ENCODE measurements around the gene DBNL. TPM values are rescaled to one million over a fixed set of nuclear protein-coding genes. Genes with fewer than 3 reads are reported as not detected.

The DBNL gene
- total and polyA plus RNA-seq, 5 experiments from 2014 or later = 180 to 222 (median 192) TPM

GRCh38 chr7:44104860-44105771, 60.6 kb downstream of the DBNL start:
- peaks cover 0 to 2% (median 0%) of the 10 kb centered on the region in 3 donors for H3K36me3 Mint-ChIP-seq
- peak overlapping the region; percentile 64 to 91 (median 84) for H3K4me3 Mint-ChIP-seq
- no peaks in the 10 kb centered on the region for H3K9me3 Mint-ChIP-seq
- ATAC-seq = peak; percentile 56 to 57
- H3K4me1 Mint-ChIP-seq = peaks cover 15 to 36% (median 25%) of the 10 kb centered on the region in 4 donors
- peak in 3 of 10 donors; percentile 19 to 24 (median 20) for DNase-seq
- POLR2A ChIA-PET = interaction anchor here (1.0 to 1.8 kb wide), 4 partner anchors 11 to 33 kb away, joined by 4 to 9 read pairs (median 7); partner anchors contain the start of gene POLD2
- peak overlapping the region; percentile 63 to 94 (median 89) for H3K27ac Mint-ChIP-seq
- peaks cover 0 to 1% (median 0%) of the 10 kb centered on the region in 5 donors for H3K27me3 Mint-ChIP-seq

GRCh38 chr7:44105832-44106231, 61.3 kb downstream of the DBNL start:
- peak overlapping the region; percentile 64 to 91 (median 84) for H3K4me3 Mint-ChIP-seq
- H3K36me3 Mint-ChIP-seq = peaks cover 0 to 4% (median 0%) of the 10 kb centered on the region in 3 donors
- H3K4me1 Mint-ChIP-seq = peaks cover 15 to 33% (median 24%) of the 10 kb centered on the region in 4 donors
- ATAC-seq = no peak
- H3K9me3 Mint-ChIP-seq = no peaks in the 10 kb centered on the region
- POLR2A ChIA-PET = interaction anchor here (1.0 to 1.8 kb wide), 5 partner anchors 10 to 33 kb away, joined by 4 to 9 read pairs (median 6); partner anchors contain the start of gene POLD2
- no peak for DNase-seq
- H3K27me3 Mint-ChIP-seq = peaks cover 0 to 1% (median 0%) of the 10 kb centered on the region in 5 donors
- H3K27ac Mint-ChIP-seq = peak overlapping the region; percentile 63 to 94 (median 88)

GRCh38 chr7:44106311-44107065, 62.0 kb downstream of the DBNL start:
- POLR2A ChIA-PET = interaction anchor here (1.0 to 1.5 kb wide), 4 partner anchors 9 to 34 kb away, joined by 3 to 6 read pairs (median 5); no protein-coding TSS in a partner anchor
- Mint-ChIP-seq H3K27ac (peak overlapping the region; percentile 36 to 94 (median 86)), H3K4me3 (peak overlapping the region in 5 of 10 donors; percentile 79 to 91 (median 83)), H3K9me3 (no peaks in the 10 kb centered on the region), H3K36me3 (peaks cover 0 to 7% (median under 1%) of the 10 kb centered on the region in 3 donors), H3K27me3 (peaks cover 0 to 1% (median 0%) of the 10 kb centered on the region in 5 donors), H3K4me1 (peaks cover 15 to 33% (median 23%) of the 10 kb centered on the region in 4 donors)
- no peak for ATAC-seq
- no peak for DNase-seq

- no peak for ATAC-seq
- H3K27me3 Mint-ChIP-seq = peaks cover 0 to 1% (median 0%) of the 10 kb centered on the region in 5 donors
- POLR2A ChIA-PET = interaction anchor here (1.1 to 1.2 kb wide), 2 partner anchors 12 to 26 kb away, joined by 3 to 6 read pairs; no protein-coding TSS in a partner anchor
- no peak overlapping the region for H3K4me3 Mint-ChIP-seq
- peaks cover 0 to 12% (median 9%) of the 10 kb centered on the region in 3 donors for H3K36me3 Mint-ChIP-seq
- H3K9me3 Mint-ChIP-seq = no peaks in the 10 kb centered on the region
- peak overlapping the region in 2 of 10 donors; percentile 22 to 29 for H3K27ac Mint-ChIP-seq
- DNase-seq = no peak
- peaks cover 15 to 31% (median 21%) of the 10 kb centered on the region in 4 donors for H3K4me1 Mint-ChIP-seq
These were observed 62.8 kb downstream of the DBNL start for GRCh38 chr7:44107116-44107960.

- no peak for DNase-seq
- peaks cover 13 to 23% (median 20%) of the 10 kb centered on the region in 4 donors for H3K4me1 Mint-ChIP-seq
- H3K4me3 Mint-ChIP-seq = no peak overlapping the region
- POLR2A ChIA-PET = no interaction called here
- peaks cover 0 to 18% (median 12%) of the 10 kb centered on the region in 3 donors for H3K36me3 Mint-ChIP-seq
- peak overlapping the region in 4 of 10 donors; percentile 22 to 82 (median 58) for H3K27ac Mint-ChIP-seq
- ATAC-seq = no peak
- H3K9me3 Mint-ChIP-seq = no peaks in the 10 kb centered on the region
- H3K27me3 Mint-ChIP-seq = peaks cover 0 to 1% (median 0%) of the 10 kb centered on the region in 5 donors
These were observed 63.7 kb downstream of the DBNL start for GRCh38 chr7:44107961-44108767.

- Mint-ChIP-seq H3K36me3 (peaks cover 0 to 22% (median 12%) of the 10 kb centered on the region in 3 donors), H3K27ac (no peak overlapping the region), H3K27me3 (no peaks in the 10 kb centered on the region), H3K4me1 (peaks cover 13 to 17% (median 15%) of the 10 kb centered on the region in 4 donors), H3K4me3 (no peak overlapping the region), H3K9me3 (no peaks in the 10 kb centered on the region)
- POLR2A ChIA-PET = interaction anchor here (0.7 to 1.0 kb wide), 2 partner anchors 22 to 92 kb away, joined by 3 to 4 read pairs; partner anchors contain the start of gene YKT6
- ATAC-seq (no peak), DNase-seq (no peak)
These were observed 64.6 kb downstream of the DBNL start for GRCh38 chr7:44108768-44109750.

- ATAC-seq = no peak
- Mint-ChIP-seq H3K9me3 (no peaks in the 10 kb centered on the region), H3K27me3 (no peaks in the 10 kb centered on the region), H3K4me1 (peaks cover 13 to 15% (median 14%) of the 10 kb centered on the region in 4 donors), H3K27ac (no peak overlapping the region), H3K36me3 (peaks cover 0 to 29% (median 13%) of the 10 kb centered on the region in 3 donors), H3K4me3 (no peak overlapping the region)
- DNase-seq = no peak
- POLR2A ChIA-PET = interaction anchor here (0.7 to 1.0 kb wide), 2 partner anchors 21 to 91 kb away, joined by 3 to 4 read pairs; partner anchors contain the start of gene YKT6
These were observed 65.5 kb downstream of the DBNL start for GRCh38 chr7:44109991-44110390.

- POLR2A ChIA-PET = interaction anchor here (0.6 to 1.0 kb wide), 2 partner anchors 26 to 66 kb away, joined by 3 read pairs; partner anchors contain the start of gene DBNL
- Mint-ChIP-seq H3K4me1 (peaks cover 4 to 5% (median 5%) of the 10 kb centered on the region in 4 donors), H3K27ac (peak overlapping the region in 1 of 10 donors; percentile 62), H3K36me3 (peaks cover 0 to 29% (median 13%) of the 10 kb centered on the region in 3 donors), H3K4me3 (no peak overlapping the region), H3K9me3 (no peaks in the 10 kb centered on the region), H3K27me3 (no peaks in the 10 kb centered on the region)
- no peak for DNase-seq
- no peak for ATAC-seq
These were observed 66.5 kb downstream of the DBNL start for GRCh38 chr7:44110719-44111635.

Data from naive thymus-derived CD8-positive, alpha-beta T cell (primary cell).